HFF-Myc (cell line): ENCODE measurements around the gene ALPK3.

Source experiments
- DNase-seq: peaks from one replicate; pipeline ENCODE4 v3.0.0-alpha.2; 2011; ENCODE audit warnings: low read depth; ENCODE audit errors: extremely low read depth
- H3K4me3 ChIP-seq: replicated peaks from 2 replicates; pipeline ENCODE4 v1.5.1; 2011; ENCODE audit warnings: low read depth, mild to moderate bottlenecking, control low read depth, low read length
- CTCF ChIP-seq: IDR thresholded peaks from 2 replicates; pipeline ENCODE4 v1.5.1; 2012; ENCODE audit warnings: mild to moderate bottlenecking, low read depth, low read length, control low read depth; ENCODE audit errors: missing control alignments

Gene ALPK3

GRCh38 chr15:84816694-84817465 is at the start of gene ALPK3:
Gene ALPK3 (plus strand): TSS chr15:84817356. CDS start chr15:84817453, 97 bp downstream.
- TF ChIP-seq CTCF = no peak
- DNase-seq = no peak
- H3K4me3 ChIP-seq = no peak within 1 kb of the TSS

GRCh38 chr15:84772031-84772430 is 45.1 kb upstream of the ALPK3 start:
- no peak for TF ChIP-seq CTCF
- no peak for DNase-seq
- no peak overlapping the region for H3K4me3 ChIP-seq

GRCh38 chr15:84772467-84772866 is 44.7 kb upstream of the ALPK3 start:
- no peak for TF ChIP-seq CTCF
- DNase-seq = no peak
- no peak overlapping the region for H3K4me3 ChIP-seq

GRCh38 chr15:84773716-84774115 is 43.4 kb upstream of the ALPK3 start:
- no peak overlapping the region for H3K4me3 ChIP-seq
- TF ChIP-seq CTCF = no peak
- no peak for DNase-seq

GRCh38 chr15:84775867-84776449 is 41.2 kb upstream of the ALPK3 start:
- TF ChIP-seq CTCF = no peak
- H3K4me3 ChIP-seq = no peak overlapping the region
- no peak for DNase-seq

- no peak for TF ChIP-seq CTCF
- H3K4me3 ChIP-seq = no peak overlapping the region
- DNase-seq = no peak
Observed at GRCh38 chr15:84778194-84778593, 39.0 kb upstream of the ALPK3 start.
